OCI-LY1 (cell line): Measurements from ENCODE around the gene MFNG.
"Not testable (repeated sequence)": the region's sequence is repeated elsewhere in the genome, so short reads cannot be mapped to it uniquely, and the experiment has no call there.

Experiments
- H2AFZ ChIP-seq: fragments of 200-600 bp; sonication (generic), shearing (Covaris generic); 2 replicates; pipeline ENCODE4 v1.6.0; 2014; ENCODE audit warnings: antibody characterized with exemption, mild to moderate bottlenecking, low read length
- H3F3A ChIP-seq: fragments of 200-600 bp; sonication (generic), shearing (Covaris generic); 2 replicates; pipeline ENCODE4 v1.6.0; 2014; ENCODE audit warnings: mild to moderate bottlenecking, antibody characterized with exemption, low read length, moderate library complexity; ENCODE audit not compliant: insufficient read depth
- H3K27ac ChIP-seq: fragments of 200-600 bp; sonication (generic); 2 replicates; pipeline ENCODE4 v1.5.1; 2014; ENCODE audit warnings: low read length, mixed run types, mild to moderate bottlenecking, low read depth; ENCODE audit not compliant: poor library complexity, severe bottlenecking
- H3K27me3 ChIP-seq: fragments of 200-600 bp; sonication (generic); 2 replicates; pipeline ENCODE4 v1.6.0; 2014; ENCODE audit warnings: antibody characterized with exemption, mild to moderate bottlenecking, low read length, moderate library complexity; ENCODE audit not compliant: insufficient read depth
- H3K36me3 ChIP-seq: fragments of 200-600 bp; sonication (generic); 2 replicates; pipeline ENCODE4 v1.6.1; 2014; ENCODE audit warnings: mild to moderate bottlenecking, antibody characterized with exemption, low read length, moderate library complexity, mixed read lengths; ENCODE audit not compliant: insufficient read depth
- H3K4me1 ChIP-seq: fragments of 200-600 bp; sonication (generic); 2 replicates; pipeline ENCODE4 v1.5.1; 2014; ENCODE audit warnings: mild to moderate bottlenecking, low read length, moderate library complexity; ENCODE audit not compliant: insufficient read depth, severe bottlenecking
- H3K4me2 ChIP-seq: fragments of 200-600 bp; sonication (generic), shearing (Covaris generic); 2 replicates; pipeline ENCODE4 v1.6.1; 2014; ENCODE audit warnings: low read length
- H3K4me3 ChIP-seq: fragments of 200-600 bp; sonication (generic); 2 replicates; pipeline ENCODE4 v1.5.1; 2014; ENCODE audit warnings: low read length, low read depth, mild to moderate bottlenecking, mixed read lengths; ENCODE audit not compliant: poor library complexity, severe bottlenecking
- H3K79me2 ChIP-seq: fragments of 200-600 bp; shearing (Covaris generic); 2 replicates; pipeline ENCODE4 v1.6.1; 2016; ENCODE audit warnings: mixed run types, low read length, mixed read lengths; ENCODE audit not compliant: insufficient read depth
- H3K9ac ChIP-seq: fragments of 200-600 bp; sonication (generic), shearing (Covaris generic); 2 replicates; pipeline ENCODE4 v1.6.1; 2014; ENCODE audit warnings: mild to moderate bottlenecking, low read length, mixed read lengths
- H3K9me2 ChIP-seq: fragments of 200-600 bp; sonication (generic), shearing (Covaris generic); 2 replicates; pipeline ENCODE4 v1.6.1; 2014; ENCODE audit warnings: low read depth, mild to moderate bottlenecking, low read length, mixed read lengths
- H3K9me3 ChIP-seq: fragments of 200-600 bp; shearing (Covaris generic); 2 replicates; pipeline ENCODE4 v1.6.1; 2014; ENCODE audit warnings: low read length, mixed read lengths
- H4K20me1 ChIP-seq: fragments of 200-600 bp; sonication (generic), shearing (Covaris generic); 2 replicates; pipeline ENCODE4 v1.6.0; 2016; ENCODE audit warnings: mild to moderate bottlenecking, low read length; ENCODE audit not compliant: insufficient read depth
- EZH2 ChIP-seq: fragments of 200-600 bp; sonication (generic), shearing (Covaris generic); IDR thresholded peaks from 2 replicates; pipeline ENCODE4 v1.8.0; 2017; ENCODE audit warnings: borderline replicate concordance, mixed run types, mild to moderate bottlenecking, antibody characterized with exemption, low read length, moderate library complexity, mixed read lengths
- TF ChIP-seq, protein P1 (sequence below): fragments of 200-600 bp; sonication (generic), shearing (Covaris generic); IDR thresholded peaks from 2 replicates; pipeline ENCODE4 v1.5.1; 2017; ENCODE audit warnings: mild to moderate bottlenecking, antibody characterized with exemption, low read length, moderate library complexity, mixed read lengths

MFNG gene

GRCh38 chr22:37471727-37472417, 14.3 kb downstream of the MFNG start:
- Histone ChIP-seq H3K9me3 (no peaks in the 10 kb centered on the region), H3K36me3 (peaks cover 89% of the 10 kb centered on the region), H3K79me2 (no peaks in the 10 kb centered on the region), H4K20me1 (no peaks in the 10 kb centered on the region), H3K27me3 (no peaks in the 10 kb centered on the region), H3F3A (no peaks in the 10 kb centered on the region), H3K4me1 (peaks cover 29% of the 10 kb centered on the region), H2AFZ (no peak overlapping the region), H3K27ac (peak overlapping the region; percentile 86), H3K4me2 (peak overlapping the region; percentile 0; the same call in 1 of the 2 replicates), H3K4me3 (no peak overlapping the region), H3K9me2 (no peaks in the 10 kb centered on the region), H3K9ac (peak overlapping the region; percentile 44)
- TF ChIP-seq EZH2: no peak
- TF ChIP-seq, protein P1, sequence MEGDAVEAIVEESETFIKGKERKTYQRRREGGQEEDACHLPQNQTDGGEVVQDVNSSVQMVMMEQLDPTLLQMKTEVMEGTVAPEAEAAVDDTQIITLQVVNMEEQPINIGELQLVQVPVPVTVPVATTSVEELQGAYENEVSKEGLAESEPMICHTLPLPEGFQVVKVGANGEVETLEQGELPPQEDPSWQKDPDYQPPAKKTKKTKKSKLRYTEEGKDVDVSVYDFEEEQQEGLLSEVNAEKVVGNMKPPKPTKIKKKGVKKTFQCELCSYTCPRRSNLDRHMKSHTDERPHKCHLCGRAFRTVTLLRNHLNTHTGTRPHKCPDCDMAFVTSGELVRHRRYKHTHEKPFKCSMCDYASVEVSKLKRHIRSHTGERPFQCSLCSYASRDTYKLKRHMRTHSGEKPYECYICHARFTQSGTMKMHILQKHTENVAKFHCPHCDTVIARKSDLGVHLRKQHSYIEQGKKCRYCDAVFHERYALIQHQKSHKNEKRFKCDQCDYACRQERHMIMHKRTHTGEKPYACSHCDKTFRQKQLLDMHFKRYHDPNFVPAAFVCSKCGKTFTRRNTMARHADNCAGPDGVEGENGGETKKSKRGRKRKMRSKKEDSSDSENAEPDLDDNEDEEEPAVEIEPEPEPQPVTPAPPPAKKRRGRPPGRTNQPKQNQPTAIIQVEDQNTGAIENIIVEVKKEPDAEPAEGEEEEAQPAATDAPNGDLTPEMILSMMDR: no peak

GRCh38 chr22:37470087-37470445, 16.1 kb downstream of the MFNG start:
- TF ChIP-seq EZH2: no peak
- TF ChIP-seq, protein P1: no peak
- H3F3A ChIP-seq: no peaks in the 10 kb centered on the region
- no peaks in the 10 kb centered on the region for H3K9me2 ChIP-seq
- H3K27ac ChIP-seq: no peak overlapping the region
- no peak overlapping the region for H3K4me3 ChIP-seq
- no peaks in the 10 kb centered on the region for H3K27me3 ChIP-seq
- H2AFZ ChIP-seq: no peak overlapping the region
- H3K79me2 ChIP-seq: no peaks in the 10 kb centered on the region
- no peak overlapping the region for H3K4me2 ChIP-seq
- no peak overlapping the region for H3K9ac ChIP-seq
- H4K20me1 ChIP-seq: no peaks in the 10 kb centered on the region
- no peaks in the 10 kb centered on the region for H3K9me3 ChIP-seq
- peaks cover 16% of the 10 kb centered on the region for H3K4me1 ChIP-seq
- H3K36me3 ChIP-seq: peaks cover 91% of the 10 kb centered on the region

GRCh38 chr22:37469416-37470086, 16.6 kb downstream of the MFNG start:
- Histone ChIP-seq H4K20me1 (no peaks in the 10 kb centered on the region), H3K4me2 (no peak overlapping the region), H3K4me3 (no peak overlapping the region), H3K9me3 (no peaks in the 10 kb centered on the region), H3F3A (no peaks in the 10 kb centered on the region), H3K27me3 (no peaks in the 10 kb centered on the region), H2AFZ (no peak overlapping the region), H3K9me2 (no peaks in the 10 kb centered on the region), H3K79me2 (no peaks in the 10 kb centered on the region), H3K4me1 (peaks cover 21% of the 10 kb centered on the region), H3K27ac (no peak overlapping the region), H3K36me3 (peaks cover 87% of the 10 kb centered on the region), H3K9ac (no peak overlapping the region)
- TF ChIP-seq, protein P1: no peak
- no peak for TF ChIP-seq EZH2

- H3K4me2 ChIP-seq, H3F3A ChIP-seq, H4K20me1 ChIP-seq, H3K9me3 ChIP-seq, H3K27ac ChIP-seq, H3K79me2 ChIP-seq, H3K9ac ChIP-seq, H3K27me3 ChIP-seq, H3K9me2 ChIP-seq, H2AFZ ChIP-seq, H3K4me3 ChIP-seq: not testable (repeated sequence)
- peaks cover 28% of the 10 kb centered on the region for H3K4me1 ChIP-seq
- H3K36me3 ChIP-seq: peaks cover 74% of the 10 kb centered on the region
Observed at GRCh38 chr22:37468201-37468695, 17.9 kb downstream of the MFNG start.
